Lung (tissue), 12 donors: ENCODE data around the gene WHRN. TPM values are rescaled to one million over a fixed set of nuclear protein-coding genes. Genes with fewer than 3 reads are reported as not detected.

Experiments
- ATAC-seq: fragments of 200-7000 bp; cut with Tn5 transposase; one replicate; pipeline ENCODE4 v1.9.1; 2020; ENCODE audit warnings: moderate number of reproducible peaks; ENCODE audit not compliant: insufficient read depth, low FRiP score
- DNase-seq, 3 donors: peaks; one replicate each; pipeline ENCODE4 v3.0.0-alpha.2; 2013 to 2017
- H3K27ac ChIP-seq, 2 donors: one replicate each; pipeline ENCODE4 v1.5.1; 2013; ENCODE audit warnings: mild to moderate bottlenecking in 2 of 2, moderate library complexity in 2 of 2, control low read depth in 1 of 2, inconsistent platforms in 1 of 2, low read depth in 1 of 2, low read length in 1 of 2
- H3K27me3 ChIP-seq, 3 donors: one replicate each; pipeline ENCODE4 v1.5.1; 2013; ENCODE audit warnings: low read length in 2 of 3; ENCODE audit not compliant: control insufficient read depth in 3 of 3, insufficient read depth in 3 of 3
- H3K36me3 ChIP-seq, 4 donors: one replicate each; pipeline ENCODE4 v1.5.1; 2013; ENCODE audit warnings: low read length in 4 of 4, mild to moderate bottlenecking in 1 of 4, moderate library complexity in 1 of 4; ENCODE audit not compliant: control insufficient read depth in 4 of 4, insufficient read depth in 4 of 4
- H3K4me1 ChIP-seq, 5 donors: one replicate each; pipeline ENCODE4 v1.5.1; 2013; ENCODE audit warnings: low read length in 5 of 5, mild to moderate bottlenecking in 2 of 5, moderate library complexity in 1 of 5; ENCODE audit not compliant: control insufficient read depth in 5 of 5, insufficient read depth in 5 of 5
- H3K4me3 ChIP-seq: one replicate; pipeline ENCODE4 v1.5.1; 2013; ENCODE audit warnings: mild to moderate bottlenecking, control low read depth, moderate library complexity
- H3K9ac ChIP-seq, 2 donors: one replicate each; pipeline ENCODE4 v1.5.1; 2013; ENCODE audit warnings: low read length in 2 of 2, control low read depth in 1 of 2; ENCODE audit not compliant: insufficient read depth in 1 of 2
- H3K9me3 ChIP-seq, 4 donors: one replicate each; pipeline ENCODE4 v1.5.1; 2013; ENCODE audit warnings: low read length in 3 of 4, mild to moderate bottlenecking in 1 of 4, moderate library complexity in 1 of 4; ENCODE audit not compliant: control insufficient read depth in 4 of 4, insufficient read depth in 3 of 4
- WGBS, 2 donors: extraction: QIAGEN DNeasy Blood & Tissue Kit; methylation state at CpG; one replicate each; pipeline ENCODE4 v1.1.7; 2013; 5-methylcytosine and 5-hydroxymethylcytosine counted together
- polyA plus RNA-seq, 2 donors: library from polyadenylated mRNA; stranded (reverse); fragments of 200-250 nt; gene quantifications; one replicate each; pipeline ENCODE4 v1.2.1, GENCODE V29; 2013
- total RNA-seq, 2 donors: library from RNA; depleted of rRNA in 1 of 2; stranded (reverse); fragments of >200 nt in 1 of 2; gene quantifications; one replicate each; pipeline ENCODE4 v1.2.1, GENCODE V29; 2014 to 2021
- TF ChIP-seq, protein P1 (sequence below): IDR thresholded peaks from 2 replicates; pipeline ENCODE4 v1.5.1; 2012; ENCODE audit warnings: mild to moderate bottlenecking; ENCODE audit errors: control extremely low read depth, extremely low read depth
- donor health status: control.
- donor health status: control.
- donor health status: Bipolar disorder and iron deficiency.
- donor health status: healthy.
- donor health status: DM: yes; HTN: yes; CAD: no.

The WHRN gene
- total and polyA plus RNA-seq, 4 donors: 3.1 to 11.7 (median 5.6) TPM

DNA sequence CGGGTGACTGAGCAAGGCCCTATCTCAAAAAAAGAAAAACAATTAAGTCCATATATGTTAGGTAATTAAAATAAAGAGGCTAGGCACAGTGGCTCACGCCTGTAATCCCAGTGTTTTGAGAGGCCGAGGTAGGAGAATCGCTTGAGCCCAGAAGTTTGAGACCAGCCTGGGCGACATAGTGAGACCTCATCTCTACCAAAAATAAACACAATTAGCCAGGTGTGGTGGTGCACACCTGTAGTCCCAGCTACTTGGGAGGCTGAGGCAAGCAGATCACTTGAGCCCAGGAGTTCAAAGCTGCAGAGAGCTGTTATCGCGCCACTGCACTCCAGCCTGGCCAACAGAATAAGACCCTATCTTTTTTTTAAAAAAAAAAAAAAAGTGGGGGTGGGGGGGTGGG lies 12.3 kb downstream of the WHRN start:
- ATAC-seq (no peak), DNase-seq (no peak)
- Histone ChIP-seq H3K27ac (no peak overlapping the region), H3K9me3 (no peaks in the 10 kb centered on the region), H3K36me3 (no peaks in the 10 kb centered on the region), H3K27me3 (peaks cover 0 to 2% (median 0%) of the 10 kb centered on the region in 3 donors), H3K4me3 (no peak overlapping the region), H3K9ac (no peak overlapping the region), H3K4me1 (no peaks in the 10 kb centered on the region)
- TF ChIP-seq, protein P1, sequence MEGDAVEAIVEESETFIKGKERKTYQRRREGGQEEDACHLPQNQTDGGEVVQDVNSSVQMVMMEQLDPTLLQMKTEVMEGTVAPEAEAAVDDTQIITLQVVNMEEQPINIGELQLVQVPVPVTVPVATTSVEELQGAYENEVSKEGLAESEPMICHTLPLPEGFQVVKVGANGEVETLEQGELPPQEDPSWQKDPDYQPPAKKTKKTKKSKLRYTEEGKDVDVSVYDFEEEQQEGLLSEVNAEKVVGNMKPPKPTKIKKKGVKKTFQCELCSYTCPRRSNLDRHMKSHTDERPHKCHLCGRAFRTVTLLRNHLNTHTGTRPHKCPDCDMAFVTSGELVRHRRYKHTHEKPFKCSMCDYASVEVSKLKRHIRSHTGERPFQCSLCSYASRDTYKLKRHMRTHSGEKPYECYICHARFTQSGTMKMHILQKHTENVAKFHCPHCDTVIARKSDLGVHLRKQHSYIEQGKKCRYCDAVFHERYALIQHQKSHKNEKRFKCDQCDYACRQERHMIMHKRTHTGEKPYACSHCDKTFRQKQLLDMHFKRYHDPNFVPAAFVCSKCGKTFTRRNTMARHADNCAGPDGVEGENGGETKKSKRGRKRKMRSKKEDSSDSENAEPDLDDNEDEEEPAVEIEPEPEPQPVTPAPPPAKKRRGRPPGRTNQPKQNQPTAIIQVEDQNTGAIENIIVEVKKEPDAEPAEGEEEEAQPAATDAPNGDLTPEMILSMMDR: no peak
- 97 to 98% methylated on average over 7 of the region's 7 CpGs for WGBS, 2 donors

DNA sequence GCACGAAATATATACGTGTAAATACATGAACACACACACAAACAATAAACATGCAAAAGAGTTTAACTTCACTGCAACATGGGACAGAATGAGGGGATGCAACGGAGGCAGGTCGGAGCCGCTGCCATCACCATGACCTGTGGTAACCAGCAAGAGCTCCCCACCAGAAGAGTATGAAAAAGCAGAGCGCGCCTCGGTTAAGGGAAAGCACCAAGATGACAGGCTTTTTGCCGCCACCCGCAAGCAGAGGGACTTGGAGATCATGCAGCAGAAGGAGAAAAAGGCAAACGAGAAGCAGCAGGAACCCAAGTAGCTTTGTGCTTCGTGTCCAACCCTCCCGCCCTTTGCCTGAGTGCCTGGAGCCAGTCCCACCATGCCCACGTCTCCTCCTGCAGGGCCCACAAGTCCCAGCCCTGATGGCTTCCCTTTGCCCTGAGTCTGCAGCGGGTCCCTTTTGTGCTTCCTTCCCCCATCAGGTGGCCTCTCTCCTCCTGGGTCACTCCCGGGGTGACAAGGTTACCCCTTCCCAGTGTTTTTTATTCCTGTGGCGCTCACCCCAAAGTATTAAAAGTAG lies 13.8 kb downstream of the WHRN start:
- Histone ChIP-seq H3K4me3 (no peak overlapping the region), H3K36me3 (no peaks in the 10 kb centered on the region), H3K4me1 (no peaks in the 10 kb centered on the region), H3K27me3 (peaks cover 0 to 2% (median 0%) of the 10 kb centered on the region in 3 donors), H3K9me3 (no peaks in the 10 kb centered on the region), H3K9ac (no peak overlapping the region), H3K27ac (no peak overlapping the region)
- DNase-seq: no peak
- ATAC-seq: no peak
- WGBS, 2 donors: 81 to 86% methylated on average over 17 of the region's 17 CpGs
- TF ChIP-seq, protein P1: no peak

DNA sequence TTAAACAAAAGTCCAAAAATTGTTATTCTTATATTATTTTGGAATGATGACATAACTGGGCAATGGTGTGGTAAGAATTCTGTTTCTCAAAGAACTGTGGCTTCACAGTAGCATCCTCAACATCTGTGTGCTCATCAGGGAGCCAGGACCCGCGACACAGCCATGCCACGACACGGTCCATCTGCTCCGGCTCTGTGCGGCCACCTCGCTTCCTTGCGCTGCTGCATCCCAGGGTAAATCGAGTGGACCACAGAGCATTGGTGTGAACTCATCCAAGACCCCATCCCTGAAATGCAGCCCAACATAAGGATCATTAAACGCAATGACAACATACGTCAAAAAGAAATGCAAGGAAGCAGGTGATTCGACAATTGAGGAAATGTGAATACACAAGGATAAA lies 15.3 kb downstream of the WHRN start:
- H3K4me3 ChIP-seq: no peak overlapping the region
- H3K36me3 ChIP-seq: no peaks in the 10 kb centered on the region
- no peaks in the 10 kb centered on the region for H3K4me1 ChIP-seq
- TF ChIP-seq, protein P1: no peak
- no peak overlapping the region for H3K27ac ChIP-seq
- ATAC-seq (no peak), DNase-seq (no peak)
- peaks cover 0 to 1% (median 0%) of the 10 kb centered on the region in 3 donors for H3K27me3 ChIP-seq
- no peak overlapping the region for H3K9ac ChIP-seq
- 92% methylated on average over 12 of the region's 12 CpGs for WGBS, 2 donors
- H3K9me3 ChIP-seq: no peaks in the 10 kb centered on the region
